ENCODE data around the gene RNMT.
"Not testable (repeated sequence)": the region's sequence is repeated elsewhere in the genome, so short reads cannot be mapped to it uniquely, and the experiment has no call there.

Gene RNMT

DNA sequence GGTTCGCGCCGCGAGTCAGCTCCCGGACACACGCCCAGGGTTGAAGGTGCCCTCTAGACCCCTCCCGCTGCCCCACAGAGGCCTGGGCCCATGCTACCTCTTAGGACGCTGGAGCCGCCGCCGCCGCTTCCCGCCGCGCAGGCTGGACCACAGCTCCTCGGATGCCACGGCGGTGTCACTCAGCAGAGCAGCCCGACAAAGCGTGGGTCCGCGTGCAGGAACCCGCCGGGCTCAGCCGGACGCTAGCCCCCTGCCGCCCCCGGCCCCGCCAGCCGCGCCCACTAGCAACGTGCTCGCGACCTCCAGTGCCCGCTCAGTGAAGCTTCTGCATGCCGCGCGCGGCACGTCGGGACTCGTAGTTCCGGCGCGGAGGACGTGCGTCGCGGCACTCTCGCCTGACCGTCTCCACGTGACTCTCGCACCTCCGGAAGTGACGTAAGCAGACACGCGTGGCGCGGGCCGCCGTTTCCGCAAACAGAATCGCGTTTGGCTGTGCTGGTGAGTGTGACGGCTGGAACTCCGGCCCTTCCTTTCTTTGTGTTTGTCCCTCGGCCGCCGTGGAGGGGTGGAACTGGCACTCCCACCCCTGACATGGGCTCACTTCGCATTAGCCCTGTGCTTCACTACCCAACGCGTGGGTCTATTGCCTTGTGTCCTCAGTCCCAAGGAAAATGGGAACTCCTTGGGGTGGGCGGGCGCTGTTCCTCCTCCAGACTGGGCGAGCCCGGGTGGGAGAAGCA, at the start of gene RNMT, which contains the start of gene FAM210A:
Gene RNMT, plus strand, starts transcription at position 442 of the 740 bp plus-strand sequence. CDS start 4,845 bp downstream, outside the sequence.
Gene FAM210A, minus strand, starts transcription at position 327 of the 740 bp plus-strand sequence. CDS start 44,481 bp downstream, outside the sequence.
- DNase-seq, result peak; percentile 96

DNA sequence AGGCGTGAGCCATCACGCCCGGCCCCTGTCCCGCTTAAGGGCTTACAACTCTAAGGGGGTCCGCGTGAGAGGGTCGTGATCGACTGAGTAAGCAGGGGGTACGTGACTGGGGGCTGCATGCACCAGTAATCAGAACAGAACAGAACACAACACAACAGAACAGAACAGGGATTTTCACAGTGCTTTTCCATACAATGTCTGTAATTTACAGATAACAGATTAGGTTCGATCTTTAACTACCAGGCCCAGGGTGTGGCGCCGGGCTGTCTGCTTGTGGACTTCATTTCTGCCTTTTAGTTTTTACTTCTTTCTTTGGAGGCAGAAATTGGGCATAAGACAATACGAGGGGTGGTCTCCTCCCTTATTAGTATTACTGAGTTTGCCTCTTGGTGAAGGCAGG, 49.1 kb upstream of the RNMT start:
- not testable (repeated sequence) for DNase-seq

DNA sequence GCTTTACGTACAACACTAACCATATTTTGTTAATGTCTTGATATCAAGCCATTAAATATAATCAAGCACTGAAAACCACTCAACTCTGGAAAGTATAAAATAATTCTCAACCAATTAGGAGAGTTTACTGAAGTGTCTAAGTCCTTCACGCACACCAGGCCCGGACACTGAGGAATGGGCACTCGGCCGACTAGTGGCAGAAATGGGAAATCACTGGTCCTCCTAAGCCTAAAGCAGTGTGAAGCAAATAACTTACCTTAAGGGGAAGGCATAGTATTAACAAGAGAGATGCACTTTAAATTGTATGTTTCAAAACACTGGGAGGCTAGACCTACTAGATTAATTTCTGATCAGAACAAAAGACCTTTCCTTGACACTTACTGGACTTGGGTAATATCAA, 45.9 kb upstream of the RNMT start:
- peak; percentile 18 for DNase-seq

DNA sequence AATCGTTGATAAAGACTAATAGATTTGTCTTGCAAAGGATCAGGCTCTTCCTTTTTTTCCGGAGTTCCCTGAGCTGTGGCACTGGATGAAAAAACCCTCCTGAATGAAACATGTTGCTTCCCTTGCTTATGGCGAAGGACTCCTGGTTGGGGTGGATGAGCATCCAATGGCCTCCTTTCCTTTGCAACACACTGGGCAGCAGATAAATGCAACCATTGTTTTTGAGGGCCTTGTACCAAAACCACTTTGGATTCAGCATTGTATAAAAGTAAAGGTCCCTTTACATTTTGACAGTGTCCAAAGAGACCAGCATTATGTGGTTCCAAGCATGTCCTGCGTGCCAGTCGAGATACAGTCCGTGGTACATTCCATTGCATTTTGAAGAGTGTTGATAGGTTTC, 44.8 kb upstream of the RNMT start:
- DNase-seq, result no peak

DNA sequence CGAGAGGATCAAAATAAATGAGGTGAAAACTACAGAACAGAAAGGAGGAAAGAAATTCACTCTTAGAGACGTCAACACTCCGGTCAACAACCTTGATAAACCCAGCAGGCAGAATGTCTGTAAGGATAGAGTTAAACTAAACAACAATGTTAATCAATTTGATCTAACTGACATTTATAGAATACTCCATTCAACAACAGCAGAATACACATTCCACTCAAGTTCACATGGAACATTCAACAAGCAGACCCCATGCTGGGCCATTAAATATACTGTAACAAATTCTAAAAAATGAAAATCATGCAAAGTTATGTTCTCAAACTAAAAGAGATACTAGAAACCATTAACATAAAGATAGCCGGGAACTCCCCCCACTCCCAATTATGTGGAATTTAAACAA, 41.9 kb upstream of the RNMT start:
- no peak for DNase-seq

DNA sequence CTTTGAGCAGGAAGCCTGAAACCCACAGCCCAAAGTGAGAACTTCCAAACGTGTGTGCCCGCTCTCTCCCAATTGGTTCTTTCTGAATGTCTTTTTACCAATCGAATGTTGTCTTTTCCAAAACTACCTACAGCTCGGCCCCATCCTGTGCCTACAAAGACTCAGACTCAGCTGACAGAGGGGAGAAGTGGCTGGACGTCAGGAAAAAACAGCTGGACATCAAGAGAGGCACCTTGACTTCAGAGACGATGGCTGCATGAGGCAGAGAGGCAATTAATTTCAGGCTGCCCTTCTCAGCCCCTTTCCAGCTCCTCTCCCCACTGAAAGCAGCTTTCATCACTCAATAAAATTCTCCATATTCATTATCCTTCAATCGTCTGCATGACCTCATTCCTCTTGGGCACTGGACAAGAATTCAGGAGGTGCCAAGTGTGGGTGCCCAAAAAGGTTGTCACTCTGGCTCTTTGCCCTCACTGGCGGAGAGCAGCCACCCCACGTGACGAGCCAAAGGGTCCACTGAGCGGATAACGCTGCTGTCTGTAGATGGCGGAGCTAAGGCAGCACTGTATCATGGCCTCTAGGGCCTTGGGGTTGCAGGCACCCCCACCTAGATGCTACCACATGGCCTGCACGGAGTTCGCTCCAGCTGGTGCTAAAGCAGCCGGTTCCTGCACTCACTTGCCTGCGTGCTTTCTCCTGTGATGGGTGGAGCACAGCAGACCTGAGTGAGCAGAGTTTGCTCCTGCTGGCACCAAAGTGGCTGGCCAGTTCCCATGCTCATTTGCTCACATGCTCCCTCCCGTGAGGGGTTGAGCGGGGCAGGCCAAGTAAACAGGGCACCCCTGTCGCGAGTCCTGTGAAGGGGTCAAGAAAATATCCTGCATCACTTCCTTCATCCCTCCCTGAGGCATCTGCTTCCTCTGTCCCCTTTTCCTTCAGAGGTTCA, 38.0 kb upstream of the RNMT start:
- no peak for DNase-seq

DNA sequence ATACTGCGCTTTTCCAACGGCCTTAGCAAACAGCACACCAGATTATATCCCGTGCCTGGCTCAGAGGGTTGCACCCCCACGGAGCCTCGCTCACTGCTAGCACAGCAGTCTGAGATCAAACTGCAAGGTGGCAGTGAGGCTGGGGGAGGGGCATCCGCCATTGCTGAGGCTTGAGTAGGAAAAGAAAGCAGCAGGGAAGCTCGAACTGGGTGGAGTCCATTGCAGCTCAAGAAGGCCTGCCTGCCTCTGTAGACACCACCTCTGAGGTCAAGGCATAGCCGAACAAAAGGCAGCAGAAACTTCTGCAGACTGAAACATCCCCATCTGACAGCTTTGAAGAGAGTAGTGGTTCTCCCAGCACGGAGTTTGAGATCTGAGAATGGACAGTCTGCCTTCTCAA, 36.4 kb upstream of the RNMT start:
- not testable (repeated sequence) for DNase-seq

DNA sequence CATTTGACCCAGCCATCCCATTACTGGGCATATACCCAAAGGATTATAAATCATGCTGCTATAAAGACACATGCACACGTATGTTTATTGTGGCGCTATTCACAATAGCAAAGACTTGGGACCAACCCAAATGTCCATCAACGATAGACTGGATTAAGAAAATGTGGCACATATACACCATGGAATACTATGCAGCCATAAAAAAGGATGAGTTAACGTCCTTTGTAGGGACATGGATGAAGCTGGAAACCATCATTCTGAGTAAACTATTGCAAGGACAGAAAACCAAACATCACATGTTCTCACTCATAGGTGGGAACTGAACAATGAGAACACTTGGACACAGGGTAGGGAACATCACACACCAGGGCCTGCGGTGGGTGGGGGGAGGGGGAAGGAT, 31.1 kb upstream of the RNMT start:
- DNase-seq, result not testable (repeated sequence)

DNA sequence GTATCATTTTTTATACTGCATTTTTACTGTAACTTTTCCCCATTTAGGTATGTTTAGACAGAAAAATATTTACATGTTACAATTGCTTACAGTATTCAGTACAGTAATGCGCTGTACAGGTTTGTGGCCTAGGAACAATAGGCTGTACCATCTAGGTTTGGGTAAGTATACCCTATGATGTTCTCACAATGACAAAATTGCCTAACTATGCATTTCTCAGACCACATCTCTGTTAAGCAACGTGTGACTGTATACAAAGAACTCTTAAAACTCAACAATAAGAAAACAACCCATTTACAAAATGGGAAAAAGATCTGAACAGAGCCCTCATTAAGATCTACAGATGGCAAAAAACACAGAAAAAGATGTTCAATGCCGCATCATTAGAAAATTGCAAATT, 29.5 kb upstream of the RNMT start:
- DNase-seq, result no peak

DNA sequence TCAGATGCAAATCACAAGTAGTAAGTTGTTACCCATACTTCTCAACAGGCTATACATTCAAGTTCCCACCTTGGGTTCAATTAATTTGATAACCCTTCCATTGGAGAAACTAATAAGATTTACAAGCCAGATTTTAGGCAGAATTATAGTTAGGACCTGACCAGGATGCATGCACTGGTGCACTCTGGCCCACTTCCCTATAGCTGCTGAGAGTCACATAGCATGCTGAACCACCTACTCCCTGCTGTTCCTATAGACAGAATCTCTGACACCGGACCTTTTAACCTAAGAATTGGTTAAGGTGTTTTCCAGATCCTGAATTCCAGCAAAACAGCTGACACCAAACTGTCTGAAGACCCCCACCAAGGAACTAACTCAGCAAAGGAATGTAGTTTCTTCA, 26.3 kb upstream of the RNMT start:
- DNase-seq, result no peak

DNA sequence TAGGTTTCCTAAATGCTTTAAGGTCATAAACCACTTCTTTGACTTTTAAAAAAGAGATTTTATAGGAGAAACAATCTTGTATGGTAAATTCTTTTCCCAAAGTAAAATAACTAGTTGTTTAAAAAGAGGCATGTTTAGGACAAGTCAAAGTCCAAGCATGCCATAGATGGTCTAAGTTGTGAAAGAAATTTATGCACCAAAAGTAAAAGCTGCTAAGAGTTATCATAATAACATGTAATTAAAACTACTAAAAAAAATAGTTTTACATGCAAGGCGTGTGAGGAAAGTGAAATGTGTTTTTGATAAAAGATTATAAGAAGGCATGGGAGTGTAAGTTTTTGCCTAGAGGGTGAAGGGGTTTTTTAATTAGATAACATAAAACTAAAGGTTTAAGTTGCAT, 22.6 kb upstream of the RNMT start:
- no peak for DNase-seq

DNA sequence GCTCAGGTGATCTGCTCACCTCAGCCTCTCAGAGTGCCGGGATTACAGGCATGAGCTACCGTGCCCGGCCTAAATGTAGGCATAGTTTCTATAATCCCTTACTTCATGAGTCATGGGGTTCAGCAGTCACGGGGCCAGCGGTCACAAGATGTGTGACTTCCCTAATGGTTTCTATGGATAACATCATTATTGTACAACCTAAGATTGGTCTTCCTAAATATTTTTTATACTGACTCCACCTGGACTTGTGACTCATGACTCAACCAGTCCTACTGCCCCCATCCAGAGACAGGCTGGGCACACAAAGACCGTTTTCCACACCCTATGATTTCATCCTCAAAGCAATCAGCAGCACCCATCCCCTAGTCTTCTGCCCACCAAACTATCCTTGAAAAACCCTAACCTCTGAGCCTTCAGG, 16.1 kb upstream of the RNMT start:
- DNase-seq, result no peak

DNA sequence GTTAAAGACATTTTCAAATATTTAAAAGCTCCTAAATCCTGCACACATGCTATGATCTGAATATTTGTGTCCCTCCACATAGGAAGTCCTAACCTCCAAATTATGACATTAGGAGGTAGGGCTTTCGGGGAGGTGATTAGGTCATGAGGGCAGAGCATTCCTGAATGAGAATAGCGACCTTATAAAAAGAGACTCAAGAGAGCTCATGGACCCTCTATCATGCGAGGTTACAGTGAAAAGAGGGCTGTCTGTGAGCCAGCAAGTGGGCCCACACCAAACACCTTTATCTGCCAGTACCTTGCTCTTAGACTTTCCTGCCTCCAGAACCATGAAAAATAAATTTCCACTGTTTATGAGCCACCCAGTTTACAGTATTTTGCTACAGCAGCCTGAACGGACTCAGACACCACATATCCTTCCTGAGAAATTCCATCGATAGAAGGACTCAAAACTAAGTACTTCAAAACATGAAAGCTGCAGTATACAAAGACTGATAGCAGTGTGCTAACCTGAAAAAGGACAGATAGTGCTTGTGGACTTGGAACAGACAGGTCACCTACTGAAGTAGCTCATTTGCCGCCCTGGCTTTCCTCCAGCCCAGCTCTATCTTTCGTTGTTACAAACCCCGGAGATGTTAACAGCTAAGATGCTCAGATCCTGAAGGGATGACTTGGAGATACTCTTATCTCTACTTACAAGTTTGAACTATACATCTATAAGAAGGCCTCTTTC, 13.9 kb upstream of the RNMT start:
- DNase-seq, result no peak

DNA sequence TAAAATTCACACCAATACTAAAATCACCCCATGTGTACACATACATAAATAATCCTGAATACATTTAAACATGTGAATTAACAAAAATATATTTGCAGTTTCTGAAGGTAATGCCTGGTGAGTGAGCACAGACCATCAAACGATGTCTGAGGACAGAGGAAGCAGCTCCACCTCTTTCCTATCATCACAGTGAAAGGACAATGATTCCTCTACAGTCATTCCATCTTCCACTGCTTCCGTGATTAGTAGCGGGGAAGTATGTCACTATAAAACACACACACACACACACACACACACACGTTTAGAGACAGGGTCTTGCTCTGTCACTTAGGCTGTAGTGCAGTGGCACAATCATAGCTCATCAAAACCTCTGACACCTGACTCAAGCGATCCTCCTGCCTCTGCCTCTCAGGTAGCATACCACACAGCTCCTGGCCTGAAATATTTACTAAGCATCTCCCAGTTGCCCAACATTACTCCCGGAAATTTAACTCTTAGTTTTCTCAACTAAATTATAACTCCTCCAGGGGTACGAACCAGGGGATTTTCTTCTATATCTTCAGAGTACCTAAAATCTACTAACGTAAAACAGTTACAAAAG, 12.9 kb upstream of the RNMT start:
- DNase-seq, result no peak

DNA sequence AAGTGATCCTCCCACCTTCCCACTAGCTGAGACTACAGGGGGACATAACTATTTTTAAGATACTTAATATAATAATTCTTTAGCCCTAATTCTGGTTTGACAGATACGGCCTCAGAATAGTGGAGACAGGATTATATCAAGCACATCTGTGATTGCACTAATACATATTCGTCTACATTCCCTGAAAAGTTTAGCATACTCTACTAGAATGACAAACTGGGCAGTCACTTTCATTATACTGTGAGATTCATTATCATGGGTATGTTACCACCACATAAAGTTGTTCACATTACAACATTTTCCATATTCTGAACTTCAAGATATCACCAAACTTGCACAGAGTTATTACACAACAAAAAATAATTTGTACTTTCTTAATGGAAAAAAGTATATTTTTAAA, 11.1 kb upstream of the RNMT start:
- DNase-seq, result no peak

DNA sequence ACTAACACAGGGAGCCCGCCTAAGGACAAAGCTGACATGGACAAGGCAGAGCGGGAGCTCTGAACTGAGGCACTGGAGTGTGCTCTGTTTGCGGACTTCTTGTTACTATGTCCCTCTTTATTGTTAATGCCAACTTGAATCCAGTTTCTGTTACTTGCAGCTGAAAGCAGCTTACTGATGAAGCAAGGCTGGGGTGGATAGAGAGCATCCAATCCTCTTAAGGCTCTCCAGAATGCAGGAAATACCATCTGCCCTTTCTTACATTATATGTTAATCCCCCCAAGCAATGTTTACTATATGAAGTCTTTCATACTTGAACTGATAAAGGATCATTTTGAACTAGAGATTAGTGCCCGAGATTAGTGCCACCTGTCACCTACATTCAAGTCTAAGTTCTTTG, 9.6 kb upstream of the RNMT start:
- DNase-seq, result no peak

DNA sequence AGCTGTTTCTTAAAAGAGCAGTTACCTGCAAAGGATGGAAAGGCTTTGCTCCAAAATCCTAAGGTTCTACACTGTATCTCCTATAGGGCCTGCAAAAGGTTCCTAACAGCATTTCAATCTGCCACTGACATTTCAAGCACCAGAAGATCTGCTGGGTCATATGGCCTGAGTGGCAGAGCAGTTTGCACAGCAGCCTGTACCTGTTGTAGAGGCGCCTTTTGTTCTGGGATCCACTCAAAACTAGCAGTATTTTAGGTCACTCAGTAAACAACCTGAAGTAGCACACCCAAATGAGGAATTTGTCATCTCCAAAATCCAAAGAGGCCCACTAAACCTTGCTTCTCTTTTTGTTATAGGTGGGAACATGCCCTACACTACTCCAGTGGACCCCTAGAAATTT, 6.3 kb upstream of the RNMT start:
- no peak for DNase-seq

DNA sequence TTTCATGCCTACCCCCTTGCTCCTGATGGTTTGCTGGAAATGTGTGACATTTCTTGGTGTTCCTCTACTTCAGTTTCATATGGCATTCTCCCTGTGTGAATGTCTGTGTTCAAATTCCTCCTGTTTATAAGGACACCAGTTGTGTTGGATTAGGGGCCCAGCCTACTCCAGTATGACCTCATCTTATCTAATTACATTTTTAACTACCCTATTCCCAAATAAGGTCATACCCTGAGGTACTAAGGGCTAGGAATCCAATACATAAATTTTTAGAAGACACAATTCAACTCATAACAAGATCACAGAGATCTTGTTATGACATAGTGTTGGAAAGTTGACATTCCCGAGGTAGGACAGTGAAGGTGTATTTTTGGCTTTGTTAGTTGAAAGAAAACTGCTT, 5.6 kb upstream of the RNMT start:
- no peak for DNase-seq

DNA sequence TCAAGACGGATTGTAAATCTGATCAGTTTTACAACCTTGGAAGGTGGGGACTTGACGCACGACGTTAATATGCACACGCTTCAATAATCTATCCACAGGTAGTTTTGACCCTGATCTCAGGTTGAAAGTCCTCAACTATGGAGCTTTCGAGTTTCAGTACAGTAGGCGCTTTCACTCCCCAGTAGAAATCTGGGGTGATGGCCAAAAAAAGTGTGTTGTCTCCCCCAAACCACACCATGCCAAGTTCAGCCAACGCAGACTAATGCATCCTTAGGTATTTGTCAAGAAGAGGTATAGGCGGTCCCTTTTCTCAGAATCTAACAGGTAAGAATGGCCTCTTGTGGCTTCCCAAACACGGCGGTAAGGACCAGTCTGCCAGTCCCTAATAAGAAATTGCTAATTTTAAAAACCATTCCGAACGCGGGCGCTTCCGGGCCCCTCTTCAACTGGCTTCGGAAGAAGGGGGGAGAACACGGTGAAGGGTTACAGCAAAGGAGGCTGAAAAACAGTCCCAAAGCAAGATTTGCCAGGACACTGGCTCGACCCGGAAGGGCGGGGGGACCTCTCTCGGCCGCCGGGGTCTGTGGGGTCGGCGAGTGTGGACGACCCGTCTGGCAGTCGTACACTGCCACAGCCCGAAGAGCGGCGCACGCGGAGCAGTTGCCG, 774 bp upstream of the RNMT start:
- peak; percentile 17 for DNase-seq

DNA sequence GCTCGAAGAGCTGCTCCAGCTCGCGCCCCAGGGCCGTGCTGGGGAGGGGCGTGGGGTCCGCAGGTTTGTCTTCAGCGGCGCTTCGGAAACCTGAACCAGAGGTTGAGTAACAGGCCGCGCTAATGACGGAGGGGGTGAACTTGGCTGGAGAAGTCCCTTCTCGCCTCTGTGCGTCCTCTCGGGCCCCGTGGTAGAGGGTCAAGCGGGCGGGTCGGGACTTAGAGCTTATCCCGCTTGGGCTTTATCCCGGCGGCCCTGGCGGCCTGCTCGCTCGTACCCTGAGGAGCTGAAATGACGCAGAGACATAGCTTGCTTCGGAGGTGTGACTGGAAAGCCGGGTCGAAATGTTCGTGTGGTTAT, 479 bp downstream of the RNMT start:
- DNase-seq, result peak; percentile 43

DNA sequence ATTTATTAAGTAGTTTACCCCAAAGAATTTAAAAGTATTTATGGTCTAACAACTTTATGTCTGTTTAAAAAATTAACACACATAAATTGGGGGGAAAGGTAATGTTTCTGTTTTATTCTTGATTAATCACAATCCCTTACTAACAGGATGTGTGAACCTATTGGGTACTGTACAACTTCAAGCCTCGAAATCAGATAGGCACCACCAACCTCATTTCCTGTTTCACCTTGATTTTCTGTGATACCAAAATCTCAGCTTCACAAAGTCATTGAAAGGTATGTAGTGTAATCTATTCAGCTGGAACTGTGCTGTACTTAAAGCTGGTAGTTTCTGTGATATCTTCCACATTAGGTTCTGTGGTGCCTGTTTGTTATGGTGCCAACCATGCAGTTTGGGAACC, 4.0 kb downstream of the RNMT start:
- DNase-seq, result no peak

DNA sequence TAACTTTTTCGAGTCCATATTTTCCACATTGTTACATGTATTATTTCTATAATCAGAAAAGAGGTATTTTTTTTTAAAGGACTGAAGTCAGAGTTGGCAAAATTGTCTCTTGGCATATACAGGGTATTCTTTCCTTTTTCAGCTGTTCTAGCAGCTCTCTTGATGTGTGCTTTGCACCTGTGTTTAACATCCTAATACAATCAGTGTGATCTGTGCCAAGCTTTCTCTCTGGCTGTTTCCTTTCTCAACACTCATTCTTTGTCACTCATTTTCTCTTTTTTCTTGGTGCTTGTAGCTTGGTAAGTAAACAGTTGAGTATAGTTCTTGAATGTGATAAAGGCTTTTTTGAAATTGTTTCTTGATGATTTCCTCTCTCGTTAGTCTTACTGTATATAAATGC, 9.2 kb downstream of the RNMT start:
- DNase-seq, result no peak

Data from activated CD4-positive, alpha-beta T cell treated with anti-CD3 and anti-CD28 coated beads, Interleukin-2, Interleukin-6, amounts not matched to agents 100 ng/mL and 50 ng/mL, durations not matched to agents 16 hours and 8 hours (primary cell).